Dorsolateral prefrontal cortex (tissue), 118 donors: Measurements from ENCODE around the gene ADCK1. TPM values are rescaled to one million over a fixed set of nuclear protein-coding genes. Genes with fewer than 3 reads are reported as not detected.

Source experiments
- total RNA-seq, 120 experiments: library from RNA; stranded (reverse); gene quantifications; one replicate each; pipeline versions ENCODE4 v1.2.3 to v1.2.4, GENCODE V29; 2022

ADCK1 gene
- total RNA-seq, 120 experiments from 2014 or later: 5.3 to 35.6 (median 17.8) TPM

Other genes starting within 250 kb of the ADCK1 start
- 100 to 1,000 TPM in 2 of 120 experiments, 10 to 100 TPM in 118; 19.4 to 116 (median 48.8) TPM for gene SPTLC2, start 183.5 kb upstream of the ADCK1 start, total RNA-seq
- 10 to 100 TPM in 107 of 120 experiments, 1 to 10 TPM in 13; 7.9 to 21.4 (median 12.6) TPM for gene ALKBH1, start 92.1 kb upstream of the ADCK1 start, total RNA-seq
- 100 to 1,000 TPM in 72 of 120 experiments, 10 to 100 TPM in 48; 60.9 to 153 (median 104) TPM for gene SLIRP, start 92.0 kb upstream of the ADCK1 start, total RNA-seq
- gene SNW1, start 39.0 kb upstream of the ADCK1 start, total RNA-seq: 10 to 100 TPM; 37.1 to 77.1 (median 57.5) TPM